SK-N-SH (cell line): ENCODE data around the gene PTPN9. TPM values are rescaled to one million over a fixed set of nuclear protein-coding genes. Genes with fewer than 3 reads are reported as not detected.
"Not testable (repeated sequence)": the region's sequence is repeated elsewhere in the genome, so short reads cannot be mapped to it uniquely, and the experiment has no call there.

Experiments
- CTCF ChIA-PET: fragments of 300-600, 350-600 bp; formaldehyde crosslinking; extraction: SDS; loops from one replicate; lab custom pipeline; 2021; lab: Yijun Ruan, JAX
- POLR2A ChIA-PET: fragments of 350-600 bp; sonication (Branson Sonifier 250); formaldehyde crosslinking; extraction: SDS; loops from one replicate; lab custom pipeline; 2020; ENCODE audit warnings: antibody characterized with exemption, inconsistent platforms; lab: Yijun Ruan, JAX
- DNase-seq: peaks from one replicate; pipeline ENCODE4 v3.0.0; 2012
- H2AFZ ChIP-seq: fragments of 200-600 bp; sonication (generic); 2 replicates; pipeline ENCODE4 v1.8.1; 2016; ENCODE audit warnings: antibody characterized with exemption, mild to moderate bottlenecking, low read depth
- H3F3A ChIP-seq: fragments of 200-600 bp; sonication (generic); replicated peaks from 2 replicates; pipeline ENCODE3; 2016; ENCODE audit warnings: antibody characterized with exemption, mild to moderate bottlenecking; ENCODE audit not compliant: insufficient read depth
- H3K27ac ChIP-seq, 2 experiments: fragments of 200-500 bp in 1 of 2; fragments of 200-600 bp in 1 of 2; sonication (Bioruptor generic) in 1 of 2; sonication (generic), shearing (Covaris generic) in 1 of 2; 2 replicates each; pipeline versions ENCODE4 v1.5.1 to v1.6.1; 2014 to 2016; ENCODE audit warnings: low read depth in 2 of 2, inconsistent platforms in 1 of 2, low read length in 1 of 2, mild to moderate bottlenecking in 1 of 2, mixed read lengths in 1 of 2
- H3K27me3 ChIP-seq: fragments of 200-600 bp; sonication (generic), shearing (Covaris generic); 2 replicates; pipeline ENCODE4 v1.6.1; 2016; ENCODE audit warnings: mixed run types; ENCODE audit not compliant: insufficient read depth
- H3K36me3 ChIP-seq, 2 experiments: fragments of 200-500 bp in 1 of 2; fragments of 200-600 bp in 1 of 2; sonication (Bioruptor generic) in 1 of 2; sonication (generic) in 1 of 2; replicated peaks in 1 of 2; 2 replicates each; pipeline versions ENCODE3 to v1.5.1; 2014 to 2016; ENCODE audit warnings: low read length in 1 of 2, mild to moderate bottlenecking in 1 of 2; ENCODE audit not compliant: insufficient read depth in 2 of 2, control insufficient read depth in 1 of 2
- H3K4me1 ChIP-seq, 2 experiments: fragments of 200-500 bp in 1 of 2; fragments of 200-600 bp in 1 of 2; sonication (Bioruptor generic) in 1 of 2; sonication (generic), shearing (Covaris generic) in 1 of 2; 2 replicates each; pipeline versions ENCODE4 v1.5.1 to v1.6.1; 2014 to 2016; ENCODE audit warnings: low read depth in 1 of 2, low read length in 1 of 2, mixed run types in 1 of 2; ENCODE audit not compliant: insufficient read depth in 2 of 2, control insufficient read depth in 1 of 2
- H3K4me2 ChIP-seq: fragments of 200-600 bp; sonication (generic), shearing (Covaris generic); 2 replicates; pipeline ENCODE4 v1.6.1; 2017; ENCODE audit warnings: mixed run types
- H3K4me3 ChIP-seq, 2 experiments: fragments of 200-500 bp in 1 of 2; fragments of 200-600 bp in 1 of 2; sonication (Bioruptor generic) in 1 of 2; sonication (generic), shearing (Covaris generic) in 1 of 2; 2 replicates each; pipeline versions ENCODE4 v1.5.1 to v1.8.1; 2014 to 2016; ENCODE audit warnings: low read depth in 2 of 2, inconsistent platforms in 1 of 2, low read length in 1 of 2, mild to moderate bottlenecking in 1 of 2, mixed read lengths in 1 of 2, moderate library complexity in 1 of 2
- H3K79me2 ChIP-seq: fragments of 200-600 bp; sonication (generic); 2 replicates; pipeline ENCODE4 v1.8.1; 2017; ENCODE audit warnings: mild to moderate bottlenecking; ENCODE audit not compliant: insufficient read depth
- H3K9ac ChIP-seq: fragments of 200-600 bp; sonication (generic); 2 replicates; pipeline ENCODE4 v1.6.1; 2017; ENCODE audit warnings: mixed run types
- H3K9me2 ChIP-seq: fragments of 200-600 bp; sonication (generic); 2 replicates; pipeline ENCODE4 v1.6.1; 2017; ENCODE audit warnings: mixed run types
- H3K9me3 ChIP-seq: fragments of 200-600 bp; sonication (generic); 2 replicates; pipeline ENCODE4 v1.6.1; 2017; ENCODE audit warnings: mixed run types, mild to moderate bottlenecking, moderate library complexity
- H4K20me1 ChIP-seq: fragments of 200-600 bp; sonication (generic); 2 replicates; pipeline ENCODE4 v1.6.1; 2017; ENCODE audit warnings: mild to moderate bottlenecking, mixed run types; ENCODE audit not compliant: insufficient read depth
- CTCF ChIP-seq: fragments of 200-600 bp; sonication (generic); IDR thresholded peaks from 2 replicates; pipeline ENCODE4 v1.6.1; 2017; ENCODE audit warnings: antibody characterized with exemption, mild to moderate bottlenecking, moderate library complexity
- IRF3 ChIP-seq: fragments of 150-350 bp; IDR thresholded peaks from 2 replicates; pipeline ENCODE4 v1.6.1; 2016; ENCODE audit warnings: mild to moderate bottlenecking, low read depth, low read length
- PBX3 ChIP-seq: IDR thresholded peaks from 2 replicates; pipeline ENCODE4; 2012
- RXRA ChIP-seq: IDR thresholded peaks from 2 replicates; pipeline ENCODE4 v1.4.0; 2012; ENCODE audit warnings: low read depth, mild to moderate bottlenecking, borderline replicate concordance
- TAF1 ChIP-seq: IDR thresholded peaks from 2 replicates; pipeline ENCODE4 v1.6.1; 2012; ENCODE audit warnings: low read depth, mild to moderate bottlenecking, low read length, moderate library complexity, borderline replicate concordance
- USF2 ChIP-seq: fragments of 150-350 bp; IDR thresholded peaks from 2 replicates; pipeline ENCODE4 v1.6.1; 2017; ENCODE audit warnings: antibody characterized with exemption, low read length, low read depth, borderline replicate concordance
- WGBS: methylation state at CpG from one replicate; pipeline ENCODE4 v1.1.6; 2017; ENCODE audit warnings: low lambda C conversion rate; 5-methylcytosine and 5-hydroxymethylcytosine counted together
- polyA plus RNA-seq, 3 experiments: library from polyadenylated mRNA; depleted of rRNA; stranded (reverse); fragments of >200 nt; gene quantifications; 2 replicates each; pipeline ENCODE4 v1.2.3, GENCODE V29; 2012

The PTPN9 gene
- polyA plus RNA-seq, 1 of the 3 experiments (the other 2 are of a cell fraction), result 25.9 TPM

GRCh38 chr15:75545064-75545463 is 34.1 kb downstream of the PTPN9 start (continued):
- TF ChIP-seq CTCF, result no peak

GRCh38 chr15:75544359-75544758 is 34.8 kb downstream of the PTPN9 start:
- POLR2A ChIA-PET, result no interaction called here

GRCh38 chr15:75542949-75543545 is 36.1 kb downstream of the PTPN9 start:
- H2AFZ ChIP-seq, H3K4me1 ChIP-seq, H3K27me3 ChIP-seq, H3K9ac ChIP-seq, H3K4me3 ChIP-seq, H3K9me3 ChIP-seq, DNase-seq, H3K36me3 ChIP-seq, H3K27ac ChIP-seq, H3K4me2 ChIP-seq, H3K9me2 ChIP-seq, POLR2A ChIA-PET: not testable (repeated sequence)
- Histone ChIP-seq H3F3A (peaks cover 15% of the 10 kb centered on the region), H3K79me2 (peaks cover 98% of the 10 kb centered on the region), H4K20me1 (peaks cover 55% of the 10 kb centered on the region)
- CTCF ChIA-PET, result interaction anchor here (0.6 to 2.1 kb wide), 2 partner anchors 10 kb away, joined by 3 to 9 read pairs; no protein-coding TSS in a partner anchor
- WGBS, result 74% methylated on average over 6 of the region's 6 CpGs

More at GRCh38 chr15:75544359-75544758, 34.8 kb downstream of the PTPN9 start:
- Histone ChIP-seq H3K4me3 (no peak overlapping the region), H3K4me1 (0 out of 4 replicates have a peak, but pooled peaks cover 0 to 5% of the 10 kb centered on the region in 2 experiments), H3K9me3 (no peaks in the 10 kb centered on the region), H3K27me3 (no peaks in the 10 kb centered on the region), H3K27ac (peak overlapping the region in 1 of 2 experiments; percentile 12; a peak in 1 of 4 replicates), H3K36me3 (no peaks in the 10 kb centered on the region), H2AFZ (no peak overlapping the region), H3K4me2 (no peak overlapping the region), H3K9me2 (no peaks in the 10 kb centered on the region), H3F3A (peaks cover 11% of the 10 kb centered on the region), H3K9ac (no peak overlapping the region), H4K20me1 (peaks cover 58% of the 10 kb centered on the region), H3K79me2 (peaks cover 98% of the 10 kb centered on the region)
- CTCF ChIA-PET, result interaction anchor here (0.7 to 2.1 kb wide), 3 partner anchors 11 to 150 kb away, joined by 3 to 9 read pairs (median 4); no protein-coding TSS in a partner anchor
- 69% methylated on average over 2 of the region's 2 CpGs for WGBS
- no peak for TF ChIP-seq IRF3
- TF ChIP-seq USF2, result no peak
- no peak for TF ChIP-seq RXRA
- TF ChIP-seq PBX3, result no peak
- no peak for TF ChIP-seq TAF1
- DNase-seq, result no peak
